ENCODE results near the gene ASAP3. TPM values are rescaled to one million over a fixed set of nuclear protein-coding genes. Genes with fewer than 3 reads are reported as not detected.

Gene ASAP3
- total RNA-seq, 1 donor from 2014 or later: not detected

GRCh38 chr1:23480187-23481025, 3.6 kb downstream of the ASAP3 start:
- peaks cover 48% of the 10 kb centered on the region for H3K27me3 Mint-ChIP-seq (ENCODE audit: low read depth)
- intact Hi-C loops (cut with micrococcal nuclease): no loop called here
- H3K4me3 Mint-ChIP-seq (ENCODE audit: low read depth): no peak overlapping the region

GRCh38 chr1:23479666-23479941, 4.4 kb downstream of the ASAP3 start:
- intact Hi-C loops (cut with micrococcal nuclease): no loop called here
- peaks cover 9% of the 10 kb centered on the region for H3K4me1 Mint-ChIP-seq (ENCODE audit: low read depth)
- peaks cover 40% of the 10 kb centered on the region for H3K27me3 Mint-ChIP-seq (ENCODE audit: low read depth)
- H3K4me3 Mint-ChIP-seq (ENCODE audit: low read depth): no peak overlapping the region
- no peaks in the 10 kb centered on the region for H3K9me3 Mint-ChIP-seq
- H3K27ac Mint-ChIP-seq: no peak overlapping the region
- no peak for DNase-seq (ENCODE audit: low spot score)
- H3K36me3 Mint-ChIP-seq (ENCODE audit: low read depth): no peaks in the 10 kb centered on the region

More at GRCh38 chr1:23480187-23481025, 3.6 kb downstream of the ASAP3 start:
- H3K27ac Mint-ChIP-seq: no peak overlapping the region
- H3K9me3 Mint-ChIP-seq: no peaks in the 10 kb centered on the region
- H3K36me3 Mint-ChIP-seq (ENCODE audit: low read depth): no peaks in the 10 kb centered on the region
- DNase-seq (ENCODE audit: low spot score): no peak
- peaks cover 16% of the 10 kb centered on the region for H3K4me1 Mint-ChIP-seq (ENCODE audit: low read depth)

- H3K4me3 Mint-ChIP-seq (ENCODE audit: low read depth): no peak overlapping the region
- H3K27ac Mint-ChIP-seq: no peak overlapping the region
- no peak for DNase-seq (ENCODE audit: low spot score)
- H3K27me3 Mint-ChIP-seq (ENCODE audit: low read depth): peaks cover 39% of the 10 kb centered on the region
- intact Hi-C loops (cut with micrococcal nuclease): no loop called here
- H3K9me3 Mint-ChIP-seq: no peaks in the 10 kb centered on the region
- peaks cover 9% of the 10 kb centered on the region for H3K4me1 Mint-ChIP-seq (ENCODE audit: low read depth)
- no peaks in the 10 kb centered on the region for H3K36me3 Mint-ChIP-seq (ENCODE audit: low read depth)
These were observed 4.9 kb downstream of the ASAP3 start for GRCh38 chr1:23478896-23479665.

DNA sequence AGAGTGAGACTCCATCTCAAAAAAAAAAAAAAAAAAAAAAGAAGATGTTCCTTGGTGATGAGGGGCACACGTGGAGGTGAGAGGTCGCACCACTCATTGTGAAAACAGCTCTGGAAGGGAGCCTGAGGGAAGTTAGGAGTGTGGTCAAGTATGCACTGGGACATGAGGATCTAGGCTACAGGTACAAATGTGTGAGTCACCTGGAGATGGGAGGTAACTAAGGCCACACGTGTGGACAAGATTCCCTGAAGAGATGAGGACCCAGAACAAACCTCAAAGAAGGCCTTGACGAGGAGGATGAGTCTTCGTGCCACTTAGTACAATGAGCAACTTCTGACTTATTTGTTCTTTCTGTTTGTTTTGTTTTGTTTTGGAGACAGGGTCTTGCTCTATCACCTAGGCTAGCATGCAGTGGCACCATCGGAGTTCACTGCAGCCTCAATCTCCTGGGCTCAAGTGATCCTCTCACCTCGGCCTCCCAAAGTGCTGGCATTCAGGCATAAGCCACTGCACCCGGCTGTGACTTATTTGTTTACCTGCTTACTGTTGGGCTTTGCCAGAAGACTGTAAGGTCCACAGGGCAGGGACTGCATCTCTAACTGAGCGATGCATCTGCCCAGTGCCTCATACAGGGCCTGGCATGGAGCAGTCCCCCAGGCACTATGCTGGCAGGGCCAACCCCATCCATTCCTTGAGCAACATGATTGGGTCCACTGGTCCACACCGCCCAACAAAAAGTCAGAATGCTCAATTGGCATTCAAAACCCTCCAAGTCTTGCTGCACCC, 6.4 kb downstream of the ASAP3 start:
- Mint-ChIP-seq H3K27me3 (ENCODE audit: low read depth) (peaks cover 30% of the 10 kb centered on the region), H3K9me3 (no peaks in the 10 kb centered on the region), H3K4me3 (ENCODE audit: low read depth) (no peak overlapping the region), H3K27ac (no peak overlapping the region), H3K36me3 (ENCODE audit: low read depth) (no peaks in the 10 kb centered on the region), H3K4me1 (ENCODE audit: low read depth) (peaks cover 3% of the 10 kb centered on the region)
- intact Hi-C loops (cut with micrococcal nuclease): no loop called here
- no peak for DNase-seq (ENCODE audit: low spot score)

- intact Hi-C loops (cut with micrococcal nuclease): no loop called here
- Mint-ChIP-seq H3K27ac (no peak overlapping the region), H3K27me3 (ENCODE audit: low read depth) (peaks cover 16% of the 10 kb centered on the region), H3K4me3 (ENCODE audit: low read depth) (no peak overlapping the region), H3K4me1 (ENCODE audit: low read depth) (no peaks in the 10 kb centered on the region), H3K36me3 (ENCODE audit: low read depth) (no peaks in the 10 kb centered on the region), H3K9me3 (no peaks in the 10 kb centered on the region)
- DNase-seq (ENCODE audit: low spot score): no peak
These were observed 8.3 kb downstream of the ASAP3 start for GRCh38 chr1:23475641-23476040.

- H3K4me1 Mint-ChIP-seq (ENCODE audit: low read depth): no peaks in the 10 kb centered on the region
- intact Hi-C loops (cut with micrococcal nuclease): no loop called here
- H3K4me3 Mint-ChIP-seq (ENCODE audit: low read depth): no peak overlapping the region
- no peaks in the 10 kb centered on the region for H3K36me3 Mint-ChIP-seq (ENCODE audit: low read depth)
- H3K9me3 Mint-ChIP-seq: no peaks in the 10 kb centered on the region
- peaks cover 12% of the 10 kb centered on the region for H3K27me3 Mint-ChIP-seq (ENCODE audit: low read depth)
- no peak for DNase-seq (ENCODE audit: low spot score)
- H3K27ac Mint-ChIP-seq: no peak overlapping the region
These were observed 8.8 kb downstream of the ASAP3 start for GRCh38 chr1:23475134-23475628.

DNA sequence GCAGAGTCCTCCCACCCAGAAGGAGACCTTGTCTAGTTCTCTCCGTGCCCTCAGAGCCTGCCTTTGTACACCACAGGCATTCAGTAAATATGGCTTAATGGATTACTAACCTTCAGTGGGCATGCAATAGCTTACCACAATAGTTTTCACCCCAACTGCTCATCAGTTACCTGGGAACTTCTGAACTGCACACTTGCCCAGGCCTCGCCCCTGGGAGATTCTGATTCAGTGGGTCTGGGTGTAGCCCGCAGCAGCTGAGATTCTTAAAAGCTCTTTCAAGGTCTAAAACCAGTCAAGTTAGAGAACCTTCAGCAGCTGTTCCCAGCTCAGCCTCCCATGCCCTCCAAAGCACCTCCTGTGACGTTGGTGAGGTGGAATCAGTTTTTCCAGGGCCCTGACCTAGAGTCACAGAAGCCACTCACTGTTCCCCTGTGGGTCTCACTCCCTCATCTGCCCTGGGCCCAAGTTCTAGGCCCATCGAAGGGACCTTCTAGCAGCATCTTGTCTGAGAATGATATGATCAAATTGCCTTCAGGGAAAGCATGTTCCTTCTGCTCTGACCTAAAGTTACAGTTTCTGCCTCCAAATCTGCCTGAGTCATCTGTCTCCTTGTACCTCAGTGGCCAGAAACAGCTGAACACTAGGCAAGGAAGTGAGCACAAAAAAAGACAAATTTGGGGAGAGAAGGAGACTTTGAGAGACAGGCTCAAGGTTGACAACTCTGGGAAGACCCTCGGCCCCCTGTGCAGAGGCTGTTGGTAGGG, 10.8 kb downstream of the ASAP3 start:
- no peaks in the 10 kb centered on the region for H3K9me3 Mint-ChIP-seq
- H3K27ac Mint-ChIP-seq: no peak overlapping the region
- intact Hi-C loops (cut with micrococcal nuclease): no loop called here
- no peak for DNase-seq (ENCODE audit: low spot score)
- H3K4me3 Mint-ChIP-seq (ENCODE audit: low read depth): no peak overlapping the region
- H3K27me3 Mint-ChIP-seq (ENCODE audit: low read depth): peaks cover 8% of the 10 kb centered on the region
- no peaks in the 10 kb centered on the region for H3K4me1 Mint-ChIP-seq (ENCODE audit: low read depth)
- no peaks in the 10 kb centered on the region for H3K36me3 Mint-ChIP-seq (ENCODE audit: low read depth)

- Mint-ChIP-seq H3K36me3 (ENCODE audit: low read depth) (no peaks in the 10 kb centered on the region), H3K4me1 (ENCODE audit: low read depth) (no peaks in the 10 kb centered on the region), H3K4me3 (ENCODE audit: low read depth) (no peak overlapping the region), H3K27ac (no peak overlapping the region), H3K9me3 (no peaks in the 10 kb centered on the region), H3K27me3 (ENCODE audit: low read depth) (peaks cover 7% of the 10 kb centered on the region)
- intact Hi-C loops (cut with micrococcal nuclease): no loop called here
- DNase-seq (ENCODE audit: low spot score): no peak
These were observed 11.5 kb downstream of the ASAP3 start for GRCh38 chr1:23472351-23473036.

DNA sequence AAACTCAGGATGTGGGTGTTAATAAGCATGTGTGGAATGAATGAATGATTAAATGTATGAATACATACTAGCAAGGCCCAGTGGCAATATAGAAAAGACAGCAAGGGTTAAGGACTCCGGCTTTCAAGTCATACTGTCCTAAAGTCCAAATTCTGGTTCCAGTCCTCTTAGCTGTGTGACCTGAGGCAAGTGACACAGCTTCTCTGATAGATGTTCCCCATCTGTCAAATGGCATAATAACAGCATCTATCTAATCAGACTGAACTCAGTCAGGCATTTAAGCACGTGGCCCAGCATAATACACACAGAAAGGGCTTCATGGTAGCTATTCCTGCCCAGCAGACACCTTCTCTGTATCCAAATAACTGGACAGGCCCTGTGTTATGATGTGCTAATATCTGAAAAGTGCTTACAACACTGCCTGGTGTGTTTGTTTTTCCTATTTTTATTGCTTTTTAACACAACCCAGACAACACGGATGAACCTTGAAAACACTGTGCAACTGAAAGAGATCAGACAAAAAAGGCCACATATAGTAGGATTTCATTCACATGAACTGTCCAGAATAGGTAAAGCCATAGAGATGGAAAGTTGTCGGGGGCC, 12.4 kb downstream of the ASAP3 start:
- H3K27me3 Mint-ChIP-seq (ENCODE audit: low read depth): peaks cover 3% of the 10 kb centered on the region
- H3K36me3 Mint-ChIP-seq (ENCODE audit: low read depth): no peaks in the 10 kb centered on the region
- H3K9me3 Mint-ChIP-seq: no peaks in the 10 kb centered on the region
- H3K27ac Mint-ChIP-seq: no peak overlapping the region
- no peak for DNase-seq (ENCODE audit: low spot score)
- intact Hi-C loops (cut with micrococcal nuclease): no loop called here
- no peak overlapping the region for H3K4me3 Mint-ChIP-seq (ENCODE audit: low read depth)
- no peaks in the 10 kb centered on the region for H3K4me1 Mint-ChIP-seq (ENCODE audit: low read depth)

DNA sequence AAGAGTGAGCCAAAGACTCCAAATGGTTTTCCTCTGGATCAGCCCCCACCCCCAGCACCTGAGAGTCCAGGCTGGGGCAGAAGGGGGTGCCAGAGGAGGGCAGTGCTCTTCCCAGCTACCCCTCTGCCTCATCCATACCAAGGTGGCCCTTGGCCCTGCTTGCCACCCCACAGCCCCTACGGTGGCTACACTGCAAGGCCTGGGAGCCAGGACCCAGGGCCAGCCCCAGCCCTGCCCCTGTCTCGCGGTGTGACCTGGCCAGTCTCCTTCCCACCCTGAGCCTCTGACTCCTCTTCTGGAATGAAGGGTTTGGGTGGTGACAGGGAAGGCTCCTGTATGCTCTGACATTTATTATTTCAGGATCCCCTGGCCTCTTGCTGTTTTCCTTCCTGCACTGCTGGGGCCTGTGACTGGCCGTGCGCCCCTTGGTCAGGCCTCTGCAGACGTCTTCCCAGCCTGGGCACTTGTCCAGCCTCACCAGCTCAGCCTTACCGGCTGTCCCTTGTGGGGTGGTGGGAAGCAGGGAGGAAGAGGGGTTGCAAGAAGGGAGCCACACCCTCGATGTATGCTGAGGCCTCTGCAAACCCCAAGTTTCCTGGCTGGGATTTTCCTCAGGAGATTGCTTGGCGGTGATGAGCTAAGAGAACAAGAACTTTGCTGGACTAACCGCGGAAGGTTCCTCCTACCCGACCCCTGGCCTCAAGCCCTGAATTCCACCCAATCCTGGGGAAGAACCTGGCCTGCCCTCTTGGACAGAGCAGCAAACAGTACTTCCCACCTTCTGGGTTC, 13.5 kb downstream of the ASAP3 start:
- no peak for DNase-seq (ENCODE audit: low spot score)
- H3K36me3 Mint-ChIP-seq (ENCODE audit: low read depth): no peaks in the 10 kb centered on the region
- H3K9me3 Mint-ChIP-seq: no peaks in the 10 kb centered on the region
- peaks cover 5% of the 10 kb centered on the region for H3K27me3 Mint-ChIP-seq (ENCODE audit: low read depth)
- no peak overlapping the region for H3K27ac Mint-ChIP-seq
- no peaks in the 10 kb centered on the region for H3K4me1 Mint-ChIP-seq (ENCODE audit: low read depth)
- no peak overlapping the region for H3K4me3 Mint-ChIP-seq (ENCODE audit: low read depth)
- intact Hi-C loops (cut with micrococcal nuclease): no loop called here

GRCh38 chr1:23469372-23469982, 14.5 kb downstream of the ASAP3 start:
- peaks cover 5% of the 10 kb centered on the region for H3K27me3 Mint-ChIP-seq (ENCODE audit: low read depth)
- no peak for DNase-seq (ENCODE audit: low spot score)
- H3K27ac Mint-ChIP-seq: no peak overlapping the region
- no peaks in the 10 kb centered on the region for H3K36me3 Mint-ChIP-seq (ENCODE audit: low read depth)
- H3K4me1 Mint-ChIP-seq (ENCODE audit: low read depth): no peaks in the 10 kb centered on the region
- no peak overlapping the region for H3K4me3 Mint-ChIP-seq (ENCODE audit: low read depth)
- no peaks in the 10 kb centered on the region for H3K9me3 Mint-ChIP-seq
- intact Hi-C loops (cut with micrococcal nuclease): no loop called here

Data from activated T-helper 2 cell treated with anti-CD3 and anti-CD28 coated beads, Interferon-gamma antibody, Interleukin-2, Interleukin-4, amounts not matched to agents 10 μg/mL and 5 μg/mL and 100 μg/mL, durations not matched to agents 14 hours and 24 hours and 36 hours (primary cell).